NCI-H345 treated with DMSO at 0.1 percent for 48 hours (cell line): ENCODE results near the gene CCDC74A.
"Not testable (repeated sequence)": the region's sequence is repeated elsewhere in the genome, so short reads cannot be mapped to it uniquely, and the experiment has no call there.

Experiments used
- DNase-seq: peaks from one replicate; lab custom pipeline; 2025; ENCODE audit not compliant: unreplicated experiment; lab: John Stamatoyannopoulos, UW

Gene CCDC74A

DNA sequence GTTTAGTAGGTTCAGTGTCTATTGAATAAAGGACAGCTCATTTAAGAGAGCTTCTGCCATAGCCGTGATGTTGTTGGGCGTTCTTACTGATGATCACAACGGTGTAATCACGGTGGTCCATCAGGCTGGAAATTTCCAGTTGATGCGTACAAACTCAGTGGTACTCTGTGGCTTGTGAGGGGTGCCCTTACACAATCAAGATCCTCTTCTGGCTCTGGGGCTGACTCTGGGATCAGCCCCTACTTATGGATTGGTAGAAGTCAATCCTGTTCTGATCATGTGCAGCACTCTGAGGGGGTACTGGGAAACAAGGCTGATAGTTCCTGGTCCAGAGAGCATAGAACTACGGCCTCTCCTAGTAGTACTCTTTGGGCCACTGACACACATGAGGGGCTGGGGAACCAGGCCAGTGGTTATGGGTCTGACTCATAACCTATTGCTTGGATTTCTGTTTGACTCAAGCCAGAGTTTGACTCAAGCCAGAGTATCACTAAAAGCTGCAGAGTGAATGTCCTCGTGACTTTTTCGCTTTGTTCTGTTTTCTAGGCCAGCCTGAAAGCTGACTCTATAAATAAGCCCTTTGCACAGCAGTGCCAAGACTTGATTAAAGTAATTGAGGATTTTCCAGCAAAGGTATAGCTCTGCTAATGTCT is 29.2 kb upstream of the CCDC74A start:
- not testable (repeated sequence) for DNase-seq

DNA sequence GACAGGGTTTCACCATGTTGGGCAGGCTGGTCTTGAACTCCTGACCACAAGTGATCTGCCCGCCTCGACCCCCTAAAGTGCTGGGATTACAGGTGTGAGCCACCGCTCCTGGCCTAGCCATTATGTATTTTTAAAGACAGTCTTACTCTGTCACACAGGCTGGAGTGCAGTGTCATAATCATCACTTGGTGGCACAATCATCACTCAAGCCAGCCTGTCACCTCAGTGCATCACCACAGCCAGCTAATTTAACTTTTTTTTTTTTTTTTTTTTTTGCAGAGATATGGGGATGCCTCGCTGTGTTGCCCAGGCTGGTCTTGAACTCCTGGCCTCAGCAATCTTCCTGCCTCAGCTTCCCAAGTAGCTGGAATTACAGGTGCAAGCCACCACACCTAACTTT is 24.1 kb upstream of the CCDC74A start:
- DNase-seq, result not testable (repeated sequence)

DNA sequence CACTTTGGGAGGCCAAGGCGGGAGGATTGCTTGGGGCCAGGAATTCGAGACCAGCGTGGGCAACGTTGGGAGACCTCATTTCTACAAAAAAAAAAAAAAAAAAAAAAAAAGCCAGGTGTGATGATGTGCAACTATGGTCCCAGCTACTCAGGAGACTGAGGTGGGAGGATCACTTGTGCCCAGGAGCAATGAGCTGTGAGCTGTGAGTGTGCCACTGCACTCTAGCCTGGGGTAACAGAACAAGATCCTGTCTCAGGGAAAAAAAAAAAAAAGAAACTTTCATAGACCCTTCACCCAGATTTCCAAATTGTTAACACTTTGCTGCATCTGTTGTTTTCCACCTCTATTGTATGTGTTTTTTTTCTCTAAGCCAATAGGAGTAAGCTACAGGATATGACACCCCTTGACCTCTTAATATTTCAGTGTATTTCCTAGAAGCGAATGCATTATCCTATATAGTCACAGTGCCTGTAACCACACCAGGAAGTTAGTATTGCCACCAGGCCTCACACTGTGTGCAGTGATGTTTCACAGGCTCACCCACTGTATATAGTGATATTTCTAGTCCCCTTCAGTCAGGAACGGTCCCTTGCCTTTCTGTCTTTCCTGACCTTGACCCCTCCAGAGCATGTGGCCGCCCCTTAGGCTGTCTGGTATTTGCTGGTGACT is 23.5 kb upstream of the CCDC74A start:
- not testable (repeated sequence) for DNase-seq

DNA sequence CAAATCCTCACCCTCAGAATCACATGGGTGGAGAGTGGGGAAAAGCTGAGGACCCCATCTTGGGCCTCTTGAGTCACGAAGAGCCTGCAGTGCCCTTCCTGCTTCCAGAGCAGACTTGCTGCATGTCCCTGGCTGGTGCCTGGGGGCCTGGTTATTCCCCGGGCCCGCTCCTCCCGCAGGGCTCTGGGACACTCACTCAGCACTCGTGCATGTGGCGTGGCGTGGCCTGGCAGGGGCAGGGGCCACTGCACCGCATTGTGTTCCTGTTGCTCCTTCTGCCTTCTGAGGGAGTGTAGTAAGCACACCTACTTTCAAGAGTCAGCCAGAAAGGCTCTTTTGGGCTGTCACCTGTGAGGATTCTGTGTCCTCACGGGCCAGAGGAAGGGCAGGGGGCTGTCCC is 18.1 kb upstream of the CCDC74A start:
- no peak for DNase-seq

DNA sequence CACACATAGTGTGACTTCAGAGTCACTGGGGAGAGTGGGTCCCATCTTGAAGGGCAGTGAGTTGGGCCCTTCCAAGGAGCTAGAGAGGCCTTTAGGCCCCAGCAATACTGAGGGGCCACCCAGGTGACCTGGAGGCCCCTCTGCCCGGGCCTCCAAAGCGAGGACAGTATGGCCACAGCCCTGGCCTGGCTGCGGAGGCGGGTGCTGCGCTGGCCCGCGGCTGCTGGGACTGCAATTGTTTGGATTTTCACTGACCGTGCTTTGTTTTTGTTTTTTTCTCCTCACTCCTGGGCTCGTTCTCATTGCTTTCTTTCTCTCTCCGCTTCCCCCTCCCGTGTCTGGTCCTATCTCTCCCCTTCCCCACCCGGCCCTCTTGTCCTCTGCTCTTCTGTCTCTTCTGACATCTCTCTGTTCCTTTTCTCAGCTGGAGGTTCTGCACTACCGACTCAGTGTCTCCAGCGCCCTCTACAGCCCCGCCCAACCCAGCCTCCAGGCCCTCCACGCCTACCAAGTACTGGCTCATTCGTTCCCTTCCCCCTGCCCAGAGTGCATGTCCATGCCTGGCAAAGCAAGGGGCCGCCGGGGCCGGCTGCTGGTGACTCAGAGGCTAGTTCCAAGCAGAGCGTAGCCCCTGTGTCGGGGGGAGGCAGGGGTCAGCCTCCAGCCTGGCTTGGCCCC is 16.3 kb upstream of the CCDC74A start:
- not testable (repeated sequence) for DNase-seq

DNA sequence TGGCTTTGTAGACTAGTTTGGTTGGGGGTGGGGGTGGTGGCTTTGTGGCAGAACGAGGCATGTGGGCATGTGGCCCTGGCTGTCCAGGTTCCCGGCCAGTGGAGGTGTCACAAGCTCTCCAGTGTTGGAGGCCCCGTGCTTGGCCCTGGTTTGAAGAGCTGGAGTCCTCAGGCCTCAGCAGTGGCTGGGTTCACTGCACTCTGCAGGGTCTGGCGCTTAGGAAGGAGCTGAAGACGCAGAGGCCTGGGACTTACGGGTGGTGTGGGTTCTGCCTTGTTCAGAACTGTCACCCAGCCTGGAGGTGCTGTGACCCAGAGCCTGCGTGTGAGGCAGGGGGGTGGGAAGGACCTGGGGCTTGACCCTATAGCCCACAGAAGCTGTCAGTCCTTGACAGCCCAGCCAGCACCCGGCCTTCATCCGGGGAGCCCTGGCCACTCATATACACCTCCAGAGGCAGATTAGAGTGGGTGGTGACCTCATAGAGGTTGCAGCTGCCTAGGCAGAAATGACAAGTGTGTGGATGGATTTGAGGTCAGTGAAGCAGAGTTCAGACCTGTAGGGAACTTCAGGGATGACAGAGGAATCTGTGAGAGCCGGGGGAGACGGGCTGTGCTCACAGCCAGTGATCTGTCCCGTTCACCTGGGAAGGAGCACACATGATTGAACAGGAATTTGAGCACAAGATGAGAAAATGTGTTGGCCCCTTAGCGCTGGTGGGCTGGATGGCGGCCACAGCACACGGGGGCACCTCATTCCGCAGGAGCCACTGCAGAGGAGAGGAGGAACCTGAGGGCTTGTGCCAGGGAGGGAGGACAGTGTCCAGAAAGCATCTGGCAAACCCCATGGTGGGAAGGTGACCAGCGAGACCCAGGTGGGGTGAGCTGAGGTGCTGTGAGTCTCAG is 15.5 kb upstream of the CCDC74A start:
- not testable (repeated sequence) for DNase-seq

DNA sequence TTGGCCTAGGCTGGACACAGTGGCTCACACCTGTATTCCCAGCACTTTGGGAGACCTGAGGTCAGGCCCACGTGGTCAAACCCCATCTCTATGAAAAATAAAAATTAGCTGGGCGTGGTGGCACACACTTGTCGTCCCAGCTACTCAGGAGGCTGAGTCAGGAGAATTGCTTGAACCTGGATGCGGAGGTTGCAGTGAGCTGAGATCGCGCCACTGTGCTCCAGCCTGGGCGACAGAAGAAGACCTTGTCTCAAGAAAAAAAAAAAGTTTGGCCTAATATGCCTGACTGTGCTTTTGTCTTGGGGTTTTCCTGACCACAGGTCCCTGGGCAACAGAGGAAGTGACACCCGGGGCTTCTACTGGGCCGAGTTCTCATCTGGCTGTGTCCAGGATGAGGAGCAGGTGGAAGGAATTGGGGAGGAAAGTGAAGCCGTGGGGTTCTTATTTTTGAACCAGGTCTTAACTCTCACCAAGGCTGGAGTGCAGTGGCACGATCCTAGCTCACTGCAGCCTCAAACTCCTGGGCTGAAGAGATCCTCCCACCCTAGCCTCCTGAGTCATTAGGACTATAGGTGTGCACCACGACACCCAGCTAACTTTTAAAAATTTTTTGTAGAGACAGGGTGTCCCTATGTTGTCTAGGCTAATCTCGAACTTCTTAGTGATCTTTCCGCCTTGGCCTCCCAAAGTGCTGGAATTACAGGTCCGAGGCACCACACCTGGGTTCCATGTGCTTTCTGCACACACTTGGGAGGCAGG is 13.1 kb upstream of the CCDC74A start:
- DNase-seq, result not testable (repeated sequence)

DNA sequence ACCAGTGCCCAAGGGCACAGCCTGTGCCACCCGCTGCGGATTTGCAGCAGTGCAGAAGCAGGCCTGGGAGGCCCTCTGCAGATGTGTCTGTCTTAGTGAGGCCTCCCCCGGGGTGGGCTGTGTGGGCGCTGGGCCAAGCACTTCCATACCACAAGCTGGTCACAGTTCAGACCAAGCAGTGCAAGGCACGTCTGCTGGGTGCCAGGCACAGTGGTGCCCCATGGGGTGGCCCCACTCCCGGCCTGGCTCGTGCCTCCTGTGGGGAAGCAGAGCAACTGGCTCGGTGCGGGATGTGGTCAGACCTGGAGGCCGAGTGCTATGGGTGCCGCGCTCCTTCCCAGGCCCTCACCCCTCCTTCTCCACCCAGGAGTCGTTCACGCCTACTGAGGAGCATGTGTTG is 12.5 kb upstream of the CCDC74A start:
- DNase-seq, result not testable (repeated sequence)

DNA sequence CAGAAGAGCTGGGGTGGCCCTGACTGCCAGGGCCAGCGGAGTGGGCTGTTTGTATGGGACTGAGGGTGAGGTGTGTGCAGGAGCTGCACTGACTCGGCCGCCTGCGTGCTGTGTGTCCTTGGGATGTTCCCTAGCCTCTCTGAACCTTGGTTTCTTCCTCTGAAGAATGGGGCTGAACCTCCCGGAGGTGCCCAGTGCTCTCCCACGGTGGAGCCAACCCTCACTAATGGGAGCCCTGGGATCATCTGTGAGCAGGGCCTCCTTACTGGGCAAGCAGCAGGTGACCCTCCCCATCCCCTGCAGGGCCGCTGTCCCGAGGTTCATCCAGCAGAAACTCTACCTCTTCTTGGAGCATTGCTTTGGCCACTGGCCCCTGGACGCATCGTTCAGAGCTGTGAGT is 11.7 kb upstream of the CCDC74A start:
- no peak for DNase-seq

DNA sequence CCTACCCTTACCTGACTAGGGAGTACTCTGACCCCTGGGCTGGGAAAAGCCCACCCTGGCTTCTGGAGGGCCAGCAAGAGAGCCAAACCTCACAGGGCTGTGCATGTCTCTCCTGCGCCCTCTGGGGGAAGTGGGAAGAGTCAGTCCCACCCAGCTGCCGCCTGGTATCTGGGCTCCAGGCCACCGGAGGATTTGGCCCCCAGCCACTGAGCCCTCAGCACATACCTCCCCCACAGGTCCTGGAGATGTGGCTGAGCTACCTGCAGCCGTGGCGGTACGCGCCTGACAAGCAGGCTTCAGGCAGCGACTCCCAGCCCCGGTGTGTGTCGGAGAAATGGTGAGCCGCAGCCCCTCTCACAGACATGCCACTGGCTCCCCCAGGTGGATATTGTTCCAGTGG is 11.1 kb upstream of the CCDC74A start:
- not testable (repeated sequence) for DNase-seq

DNA sequence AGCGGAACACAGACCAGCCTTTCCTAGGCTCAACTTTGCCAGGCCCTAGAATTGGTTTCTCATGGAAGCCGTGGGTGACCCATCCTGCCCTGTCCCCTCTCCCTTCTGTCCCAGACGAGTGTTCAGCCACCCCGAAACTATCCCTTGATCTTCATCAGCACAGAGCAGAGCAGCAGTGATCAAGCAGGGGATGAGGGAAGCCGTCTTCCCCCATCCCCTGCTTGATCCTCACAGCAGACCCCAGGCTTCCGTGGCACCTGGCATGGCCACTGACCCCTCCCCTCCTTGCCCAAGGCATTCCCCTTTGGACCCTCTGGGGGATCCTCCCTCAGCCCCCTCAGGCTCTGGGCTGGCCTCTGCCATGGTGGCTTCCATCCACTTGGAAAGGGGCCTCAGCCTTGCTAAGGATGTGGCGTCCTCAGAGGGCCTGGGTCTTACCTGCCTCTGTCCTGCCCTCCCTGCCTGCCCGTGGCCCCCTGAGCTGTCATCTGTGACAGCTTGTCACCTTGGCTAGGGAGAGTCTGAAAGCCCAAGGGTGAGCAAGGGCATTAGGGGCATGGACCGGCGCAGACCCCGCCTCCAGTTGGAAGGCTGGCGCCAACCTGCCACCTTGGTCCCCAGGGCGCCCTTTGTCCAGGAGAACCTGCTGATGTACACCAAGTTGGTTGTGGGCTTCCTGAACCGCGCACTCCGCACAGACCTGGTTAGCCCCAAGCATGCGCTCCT is 10.4 kb upstream of the CCDC74A start:
- no peak for DNase-seq

DNA sequence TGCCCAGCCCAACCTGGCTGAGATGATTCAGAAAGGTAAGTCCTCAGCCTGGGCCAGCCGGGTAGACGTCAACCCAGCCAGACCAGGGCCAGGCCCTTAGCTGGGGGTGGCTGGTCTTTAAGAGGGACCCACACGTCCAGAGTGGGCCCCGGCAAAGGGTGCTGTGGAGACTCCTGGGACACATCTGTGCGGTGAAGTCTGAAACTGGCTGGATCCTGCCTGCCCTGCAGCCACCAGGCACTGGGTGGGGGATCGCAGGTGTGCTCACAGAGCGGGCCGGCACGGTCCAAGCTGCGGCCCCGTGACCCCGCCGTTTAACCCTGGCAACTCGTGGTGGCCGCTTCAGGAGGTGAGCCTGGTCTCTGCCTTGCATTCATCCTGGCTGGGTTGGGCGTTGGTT is 9.8 kb upstream of the CCDC74A start:
- not testable (repeated sequence) for DNase-seq

DNA sequence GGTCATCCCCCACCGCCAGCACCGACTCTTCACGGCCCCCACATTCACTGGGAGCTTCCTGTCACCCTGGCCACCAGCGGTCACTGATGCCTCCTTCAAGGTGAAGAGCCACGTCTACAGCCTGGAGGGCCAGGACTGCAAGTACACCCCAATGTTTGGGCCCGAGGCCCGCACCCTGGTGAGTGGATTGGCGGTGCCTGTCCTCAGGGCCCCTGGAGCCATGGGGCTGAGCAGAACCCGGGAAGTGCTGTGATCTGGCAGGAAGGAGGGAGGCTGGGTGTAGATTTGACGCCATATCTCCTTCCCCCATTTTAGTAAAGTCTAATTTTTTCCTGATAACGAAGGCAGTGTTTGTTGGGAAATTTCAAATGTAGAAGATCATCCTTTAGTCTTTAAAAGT is 9.2 kb upstream of the CCDC74A start:
- not testable (repeated sequence) for DNase-seq

DNA sequence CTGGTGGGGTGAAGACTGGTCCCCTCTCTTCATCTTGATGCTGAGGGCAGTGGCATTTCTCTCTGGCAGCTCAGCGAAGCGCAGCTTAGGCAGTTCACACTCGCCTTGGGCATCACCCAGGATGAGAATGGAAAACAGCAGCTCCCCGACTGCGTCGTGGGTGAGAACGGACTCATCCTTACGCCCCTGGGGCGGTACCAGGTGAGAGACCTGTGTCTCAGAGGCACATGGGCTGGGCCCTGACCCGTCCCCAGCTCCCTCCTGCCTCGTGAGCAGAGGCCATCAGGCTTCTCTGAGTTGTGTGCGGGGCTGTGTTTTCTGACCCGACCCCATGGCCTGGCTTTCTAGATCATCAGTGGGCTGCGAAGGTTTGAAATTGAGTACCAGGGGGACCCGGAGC is 8.2 kb upstream of the CCDC74A start:
- DNase-seq, result no peak

DNA sequence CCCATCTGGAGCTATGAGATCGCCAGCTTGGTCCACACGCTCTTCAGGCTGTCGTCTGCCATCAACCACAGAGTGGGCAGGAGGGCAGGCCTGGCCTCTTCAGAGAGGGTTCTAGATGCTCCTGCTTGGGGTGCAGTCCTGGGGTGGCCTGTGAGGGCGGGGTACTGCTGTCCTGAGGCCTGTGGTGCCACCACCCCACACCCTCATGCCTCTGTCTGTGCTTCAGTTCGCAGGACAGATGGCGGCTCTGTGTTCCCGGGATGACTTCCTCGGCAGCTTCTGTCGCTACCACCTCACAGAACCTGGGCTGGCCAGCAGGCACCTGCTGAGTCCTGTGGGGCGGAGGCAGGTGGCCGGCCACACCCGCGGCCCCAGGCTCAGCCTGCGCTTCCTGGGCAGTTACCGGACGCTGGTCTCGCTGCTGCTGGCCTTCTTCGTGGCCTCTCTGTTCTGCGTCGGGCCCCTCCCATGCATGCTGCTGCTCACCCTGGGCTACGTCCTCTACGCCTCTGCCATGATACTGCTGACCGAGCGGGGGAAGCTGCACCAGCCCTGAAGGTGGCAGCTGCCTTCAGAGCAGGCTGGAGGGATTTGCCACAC is 7.7 kb upstream of the CCDC74A start:
- DNase-seq, result not testable (repeated sequence)

DNA sequence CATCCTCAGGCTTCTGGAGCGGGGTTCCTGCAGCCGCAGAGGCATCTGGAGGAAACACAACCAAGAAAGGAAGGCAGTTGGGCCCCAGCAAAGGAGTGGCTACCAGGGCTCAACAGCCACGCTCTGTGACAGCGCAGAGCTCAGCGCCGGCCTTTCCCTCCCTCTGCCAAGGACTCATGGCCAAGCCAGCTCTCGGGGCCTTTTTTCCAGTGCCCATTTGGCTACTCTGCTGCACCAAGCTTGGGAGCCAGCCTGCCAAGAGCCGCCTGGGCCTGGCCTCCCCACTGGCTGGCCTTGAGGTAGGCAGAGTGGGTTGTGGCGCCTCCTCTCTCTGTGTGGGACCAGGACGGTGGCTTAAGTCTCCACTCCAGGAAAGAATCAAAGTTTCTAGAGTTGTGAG is 7.2 kb upstream of the CCDC74A start:
- no peak for DNase-seq

DNA sequence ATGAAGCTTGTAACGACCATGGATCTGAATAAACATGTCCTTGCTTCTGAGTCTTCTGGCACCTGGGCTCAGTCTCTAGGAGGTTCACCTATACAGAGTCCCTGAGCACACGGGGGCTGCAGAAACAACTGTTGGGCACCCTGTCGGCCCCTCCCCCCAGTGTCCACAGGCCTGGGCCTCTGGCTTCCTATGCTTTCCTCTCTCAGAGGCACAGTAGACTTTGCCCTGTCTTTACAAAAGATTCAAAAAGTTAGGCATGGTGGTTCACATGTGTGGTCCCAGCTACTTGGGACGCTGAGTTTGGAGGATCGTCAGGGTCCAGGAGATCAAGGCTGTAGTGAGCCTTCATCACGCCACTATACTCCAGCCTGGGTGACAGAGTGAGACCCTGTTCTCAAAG is 6.2 kb upstream of the CCDC74A start:
- DNase-seq, result not testable (repeated sequence)

DNA sequence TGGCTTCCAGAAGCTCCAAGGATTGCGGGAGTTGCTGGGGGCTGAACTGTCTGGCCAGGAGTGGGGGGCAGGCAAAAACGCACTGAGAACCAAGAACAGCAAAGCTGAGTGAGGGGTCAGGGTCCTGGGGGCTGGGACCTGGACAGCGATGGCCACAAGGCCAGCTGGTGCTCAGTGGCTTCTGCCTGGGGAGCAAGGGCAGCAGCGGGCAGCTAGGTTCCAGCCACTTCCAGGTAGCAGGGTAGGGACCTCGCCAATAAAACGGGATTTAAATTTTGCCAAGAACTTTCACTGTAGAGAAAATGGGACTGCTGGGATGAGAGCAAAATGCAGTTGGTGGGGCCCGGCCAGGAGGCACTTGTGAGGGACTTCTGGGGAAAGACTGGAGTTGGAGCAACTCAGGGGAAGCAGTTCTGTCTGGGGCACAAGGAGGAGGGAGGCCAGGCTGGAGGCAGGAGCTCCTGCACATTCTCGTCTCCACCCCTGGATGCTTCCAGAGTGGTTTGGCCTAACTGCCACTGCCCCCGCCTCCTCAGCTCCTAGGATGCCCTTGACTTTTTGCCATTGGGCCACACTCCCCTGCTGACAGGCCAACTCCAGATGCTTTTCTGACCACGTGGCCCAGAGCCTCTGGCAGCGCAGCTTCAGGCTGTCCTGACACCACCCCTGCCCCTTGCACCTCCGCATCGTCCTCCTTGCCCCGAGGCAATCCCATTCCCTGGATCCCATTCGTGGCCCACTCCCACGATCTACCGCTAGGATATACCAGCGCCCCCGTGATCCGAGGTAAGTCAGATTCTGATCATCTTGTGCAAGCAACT is 5.5 kb upstream of the CCDC74A start:
- DNase-seq, result no peak

DNA sequence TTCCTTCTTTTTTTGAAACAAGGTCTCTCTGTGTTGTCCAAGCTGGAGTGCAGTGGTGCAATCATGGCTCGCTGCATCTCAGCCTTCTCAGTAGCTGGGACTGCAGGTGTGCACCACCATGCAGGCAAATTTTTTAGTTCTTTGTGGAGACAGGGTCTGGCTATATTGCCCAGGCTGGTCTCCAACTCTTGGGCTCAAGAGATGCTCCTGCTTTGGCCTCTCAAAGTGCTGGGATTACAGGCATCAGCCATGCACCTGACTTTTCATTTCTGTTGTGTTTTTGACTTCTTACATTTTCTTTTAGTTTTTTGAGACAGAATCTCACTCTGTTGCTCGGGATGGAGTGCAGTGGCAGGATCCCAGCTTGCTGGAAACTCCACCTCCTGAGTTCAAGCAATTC is 2.4 kb upstream of the CCDC74A start:
- DNase-seq, result not testable (repeated sequence)
